HG03571 (cell line): Measurements from ENCODE around the gene CNTNAP5.

ENCODE experiments used
- ATAC-seq: cut with Tn5 transposase; IDR thresholded peaks from one replicate; pipeline ENCODE4 v1.9.1; 2021; ENCODE audit not compliant: unreplicated experiment

The CNTNAP5 gene

DNA sequence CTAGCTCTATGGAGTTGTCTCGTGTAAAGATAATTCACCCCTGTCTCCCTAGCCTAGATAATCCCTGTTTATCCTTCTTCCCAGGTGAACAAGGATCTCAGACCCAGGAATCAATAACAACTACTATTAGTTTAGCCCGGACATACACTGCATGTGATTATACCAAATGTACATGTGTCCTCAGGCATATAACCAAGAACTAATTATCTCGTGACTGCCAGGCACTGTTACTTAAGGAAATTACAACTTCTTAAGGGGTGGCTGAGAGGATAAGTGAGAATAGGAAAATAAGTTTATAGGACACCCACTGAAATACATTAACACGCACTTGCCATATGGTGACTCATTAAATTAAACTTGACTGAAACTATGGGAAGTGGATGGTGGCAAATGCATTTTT, 126.6 kb downstream of the CNTNAP5 start:
- no peak for ATAC-seq

DNA sequence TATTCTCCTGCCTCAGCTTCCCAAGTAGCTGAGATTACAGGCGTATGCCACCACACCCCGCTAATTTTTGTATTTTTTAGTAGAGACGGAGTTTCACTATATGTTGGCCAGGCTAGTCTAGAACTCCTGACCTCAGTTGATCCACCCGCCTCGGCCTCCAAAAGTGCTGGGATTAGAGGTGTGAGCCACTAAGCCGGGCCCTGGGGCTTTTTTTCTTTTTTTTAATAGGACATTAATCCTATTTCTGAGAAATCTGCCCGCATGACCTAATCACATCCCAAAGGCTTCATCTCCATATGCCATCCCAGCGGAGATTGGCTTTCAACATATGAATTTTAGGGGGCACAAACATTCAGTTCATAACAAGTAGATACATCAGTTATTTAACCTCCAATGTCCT, 128.6 kb downstream of the CNTNAP5 start:
- no peak for ATAC-seq

- no peak for ATAC-seq
Observed at GRCh38 chr2:124159166-124159565, 134.1 kb downstream of the CNTNAP5 start.

DNA sequence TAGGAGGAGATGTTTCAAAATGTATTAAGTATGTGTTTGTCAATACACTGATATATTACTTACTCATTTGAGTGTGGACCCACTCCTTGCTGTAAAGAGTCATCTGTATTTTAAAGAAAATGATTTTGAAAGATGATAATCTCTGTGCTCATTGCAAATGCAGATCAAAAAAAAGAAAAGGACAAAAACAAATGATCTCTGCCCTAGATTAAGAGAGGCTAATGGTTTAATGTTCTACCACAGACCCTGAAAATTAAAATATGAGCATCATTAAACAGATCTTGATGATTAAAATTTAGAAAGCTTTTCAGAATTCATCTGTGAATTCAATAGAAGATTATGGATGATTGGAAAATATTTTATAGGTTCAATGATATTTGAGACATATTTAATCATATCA, 136.5 kb downstream of the CNTNAP5 start:
- ATAC-seq = no peak

GRCh38 chr2:124162256-124162655, 137.2 kb downstream of the CNTNAP5 start:
- ATAC-seq = no peak

GRCh38 chr2:124163840-124164239, 138.8 kb downstream of the CNTNAP5 start:
- ATAC-seq = no peak

DNA sequence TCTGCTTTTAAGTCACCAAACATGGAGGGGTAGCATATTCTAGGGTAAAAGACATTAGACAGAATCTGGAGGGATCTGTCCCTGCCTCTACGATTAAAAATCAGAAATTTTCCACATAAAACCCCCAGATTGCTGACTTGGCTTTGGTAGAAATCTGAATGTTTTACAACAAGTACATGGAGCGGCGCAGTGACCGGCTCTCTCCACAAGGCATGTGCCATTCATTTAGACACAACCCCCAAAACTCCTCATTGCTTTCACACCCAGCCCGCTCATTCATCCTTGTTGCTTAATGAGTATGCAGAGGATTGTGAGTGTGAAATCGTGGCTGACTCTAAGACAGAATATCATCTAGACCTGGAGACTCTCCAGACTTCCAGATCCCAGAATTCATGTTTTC, 140.6 kb downstream of the CNTNAP5 start:
- no peak for ATAC-seq

GRCh38 chr2:124171472-124172063, 146.5 kb downstream of the CNTNAP5 start:
- ATAC-seq = no peak

- ATAC-seq = no peak
Observed at GRCh38 chr2:124178719-124179118, 153.6 kb downstream of the CNTNAP5 start.

- ATAC-seq = no peak
Observed at GRCh38 chr2:124180635-124181034, 155.5 kb downstream of the CNTNAP5 start.

GRCh38 chr2:124186801-124187200, 161.7 kb downstream of the CNTNAP5 start:
- ATAC-seq = no peak

DNA sequence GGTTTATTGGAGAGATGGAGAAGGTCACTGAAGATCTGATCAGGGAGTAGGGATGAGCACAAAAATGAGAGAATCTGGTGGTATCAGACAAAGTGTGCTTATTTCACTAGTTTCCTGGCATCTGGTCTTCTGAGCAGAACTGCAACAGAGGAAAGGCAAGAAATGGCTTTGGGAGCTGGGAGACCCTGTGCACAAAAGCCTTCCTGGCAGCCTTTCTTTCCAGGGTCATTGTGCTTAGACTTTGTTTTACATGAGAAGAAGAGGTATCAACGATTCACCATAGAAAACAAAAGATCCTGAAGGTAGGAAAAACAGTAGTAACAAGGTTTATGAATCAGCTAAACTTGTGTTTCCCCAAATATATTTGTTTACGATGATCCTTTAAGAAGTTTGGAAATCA, 162.9 kb downstream of the CNTNAP5 start:
- no peak for ATAC-seq

DNA sequence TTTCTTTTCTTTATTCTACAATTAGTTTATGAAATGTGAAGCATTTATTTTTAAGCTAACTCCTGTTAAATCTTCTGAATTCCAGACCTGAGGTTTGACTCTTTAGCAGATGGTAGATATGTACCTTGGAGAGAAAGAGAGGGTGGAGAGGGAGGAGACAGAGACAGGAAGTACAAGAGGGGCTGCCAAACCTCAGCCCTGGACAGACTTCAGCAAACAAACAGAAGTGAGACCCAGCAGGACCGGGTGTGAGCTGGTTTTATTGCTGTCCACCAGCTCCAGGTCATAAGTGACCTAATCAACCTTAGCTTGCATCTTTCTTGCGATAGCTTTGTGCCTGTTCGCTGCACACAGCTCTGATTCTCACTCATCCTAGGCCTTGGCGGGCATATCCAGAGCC, 168.6 kb downstream of the CNTNAP5 start:
- no peak for ATAC-seq

DNA sequence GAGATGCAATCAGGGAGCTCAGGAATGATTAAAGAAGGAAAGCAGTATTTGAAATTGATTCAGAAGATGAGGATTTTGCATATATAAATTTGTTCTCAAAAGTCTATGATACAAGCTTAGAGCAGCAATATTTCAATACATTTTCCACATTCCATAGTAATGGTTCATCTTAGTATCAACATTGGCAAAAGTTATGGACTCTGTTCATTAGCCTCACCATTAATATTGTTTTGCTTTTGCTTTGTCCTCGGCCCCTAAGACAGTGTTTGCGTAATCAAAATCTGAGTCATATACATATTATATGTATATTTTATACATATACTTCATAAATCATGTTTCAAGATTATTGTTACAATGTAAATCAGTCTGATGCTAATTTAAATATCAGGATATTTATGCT, 176.6 kb downstream of the CNTNAP5 start:
- ATAC-seq = no peak

GRCh38 chr2:124209441-124209840, 184.4 kb downstream of the CNTNAP5 start:
- no peak for ATAC-seq

GRCh38 chr2:124211461-124211860, 186.4 kb downstream of the CNTNAP5 start:
- no peak for ATAC-seq

- ATAC-seq = no peak
Observed at GRCh38 chr2:124213977-124214587, 189.0 kb downstream of the CNTNAP5 start.

DNA sequence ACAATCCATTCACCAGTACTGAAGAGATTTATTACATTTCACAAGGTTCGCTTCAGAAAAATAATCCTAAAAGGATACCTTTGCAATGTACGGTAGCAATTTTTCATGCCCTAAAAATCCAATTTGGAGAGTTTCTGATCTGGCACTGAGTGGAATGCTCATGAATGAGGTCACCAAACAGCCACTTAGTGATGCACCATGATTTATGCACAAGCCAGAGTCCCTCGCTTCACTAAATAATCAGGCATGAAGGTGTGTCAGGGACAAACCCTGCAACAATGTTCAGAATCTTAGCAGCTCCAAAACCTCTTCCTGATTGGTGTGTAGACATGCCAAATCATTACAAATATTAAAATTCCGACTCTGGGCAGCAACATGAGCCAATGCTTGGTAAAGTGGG, 221.1 kb downstream of the CNTNAP5 start:
- no peak for ATAC-seq

DNA sequence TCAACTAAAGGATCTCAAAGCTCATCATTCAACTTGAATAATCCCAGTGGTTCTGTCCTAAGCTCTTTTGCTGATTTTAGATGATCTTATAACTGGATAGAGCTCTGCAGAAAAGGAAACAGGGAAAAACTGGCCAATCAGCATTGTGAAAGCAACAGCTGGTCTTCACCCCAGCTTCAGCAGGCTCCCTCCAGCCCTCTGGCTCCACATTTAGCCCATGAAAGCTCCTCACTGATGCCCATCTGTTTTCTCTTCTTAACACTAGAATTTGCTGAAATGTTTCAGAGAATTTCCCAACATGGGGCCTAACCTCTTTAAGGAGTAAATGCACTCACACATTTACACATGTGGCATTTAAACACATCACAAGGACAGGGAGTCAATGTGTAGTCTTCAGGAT, 223.3 kb downstream of the CNTNAP5 start:
- no peak for ATAC-seq

- no peak for ATAC-seq
Observed at GRCh38 chr2:124250433-124250832, 225.3 kb downstream of the CNTNAP5 start.

- no peak for ATAC-seq
Observed at GRCh38 chr2:124254621-124255020, 229.5 kb downstream of the CNTNAP5 start.

- no peak for ATAC-seq
Observed at GRCh38 chr2:124257120-124257519, 232.0 kb downstream of the CNTNAP5 start.
